ENCODE results near the gene FBLIM1.
"Not testable (repeated sequence)": the region's sequence is repeated elsewhere in the genome, so short reads cannot be mapped to it uniquely, and the experiment has no call there.

Gene FBLIM1

GRCh38 chr1:15825800-15826199 lies 67.2 kb downstream of the FBLIM1 start:
- DNase-seq = no peak

GRCh38 chr1:15826810-15827507 lies 68.4 kb downstream of the FBLIM1 start:
- no peak for DNase-seq

GRCh38 chr1:15827567-15827966 lies 69.0 kb downstream of the FBLIM1 start:
- DNase-seq = not testable (repeated sequence)

- DNase-seq = not testable (repeated sequence)
Measured at GRCh38 chr1:15828931-15829330, 70.3 kb downstream of the FBLIM1 start.

- DNase-seq = no peak
Measured at GRCh38 chr1:15830258-15830657, 71.7 kb downstream of the FBLIM1 start.

- no peak for DNase-seq
Measured at GRCh38 chr1:15833069-15833679, 74.6 kb downstream of the FBLIM1 start.

- DNase-seq = no peak
Measured at GRCh38 chr1:15833842-15834405, 75.3 kb downstream of the FBLIM1 start.

- DNase-seq = peak; percentile 88
Measured at GRCh38 chr1:15834406-15835204, 76.0 kb downstream of the FBLIM1 start.

- DNase-seq = no peak
Measured at GRCh38 chr1:15835205-15835740, 76.7 kb downstream of the FBLIM1 start.

GRCh38 chr1:15835741-15836510 lies 77.3 kb downstream of the FBLIM1 start:
- DNase-seq = peak; percentile 94
